GM12878 (cell line): ENCODE measurements around the gene ZKSCAN8.

Experiments
- BHLHE40 ChIP-seq, 2 experiments: fragments of 450-650 bp in 1 of 2; IDR thresholded peaks; 2 replicates each; pipeline ENCODE4 v1.6.1; 2011 to 2017; ENCODE audit warnings: low read depth in 2 of 2, borderline replicate concordance in 1 of 2, improper control_type of control experiment in 1 of 2, low read length in 1 of 2, mild to moderate bottlenecking in 1 of 2
- CHD4 ChIP-seq: fragments of 200-600 bp; sonication (generic); IDR thresholded peaks from 2 replicates; pipeline ENCODE4 v1.6.1; 2016; ENCODE audit warnings: mild to moderate bottlenecking

DNA sequence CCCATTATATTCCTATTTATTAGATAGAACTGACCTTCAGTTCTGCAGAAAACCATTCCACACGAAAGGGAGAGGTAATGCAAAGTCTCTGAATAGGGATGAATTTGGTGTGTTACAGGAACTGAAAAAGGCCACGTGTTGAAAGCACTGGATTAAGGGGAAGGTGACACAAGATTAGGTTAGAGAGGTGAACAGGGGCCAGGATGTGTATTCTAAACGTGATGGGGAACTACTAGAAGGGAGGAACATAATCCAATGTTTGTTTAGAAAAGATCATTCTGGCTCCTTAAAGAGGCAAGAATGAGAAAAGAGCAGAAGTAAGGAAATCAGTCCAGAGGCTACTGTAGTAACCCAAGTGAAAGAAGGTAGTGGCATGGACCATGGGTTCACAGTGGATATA is 6.3 kb upstream of the ZKSCAN8 start:
- TF ChIP-seq BHLHE40 (IDR thresholded peaks at IDR 0.05; ENCODE audit: borderline replicate concordance in 1 of 2, low read depth in 2 of 2, low read length in 1 of 2): 0 out of 4 replicates have a peak, but pooled peaks of 1 of the 2 experiments have one; percentile 40
- TF ChIP-seq CHD4: no peak
